Measurements from ENCODE around the gene HMX2. TPM values are rescaled to one million over a fixed set of nuclear protein-coding genes. Genes with fewer than 3 reads are reported as not detected.

HMX2 gene
- total and polyA plus RNA-seq, 8 donors = 0.14 to 0.25 (median 0.17) TPM; not detected in 4

DNA sequence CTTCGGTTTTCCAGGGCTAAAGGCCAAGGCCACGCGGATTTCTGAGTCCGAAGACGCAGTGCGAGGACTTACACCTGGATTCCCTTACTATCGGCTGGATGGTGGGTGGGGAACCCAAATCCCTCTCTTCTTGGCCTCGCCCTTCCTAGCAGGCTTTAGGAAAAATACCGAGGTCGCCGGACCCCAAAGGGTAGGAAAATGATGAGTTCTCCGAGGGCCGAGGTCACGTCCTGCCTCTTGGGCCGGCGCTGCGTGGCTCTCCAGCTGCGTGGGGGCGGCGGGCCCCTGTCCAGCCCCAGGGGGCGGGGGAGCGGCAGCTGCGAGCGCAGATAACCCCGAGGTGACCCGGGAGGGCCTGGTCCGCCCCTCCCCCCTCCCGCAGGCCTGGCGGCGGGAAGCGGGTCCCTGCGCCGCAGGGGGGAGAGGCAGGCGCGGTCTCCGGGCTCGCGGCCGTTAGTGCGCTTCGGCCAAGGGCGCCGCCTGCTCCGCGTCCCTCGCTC is 13.0 kb upstream of the HMX2 start:
- DNase-seq (peak in 1 of 6 donors; percentile 64), ATAC-seq (no peak), FAIRE-seq (no peak)
- Histone ChIP-seq H3K27ac (no peak overlapping the region), H3K27me3 (peaks cover 11 to 75% (median 36%) of the 10 kb centered on the region in 4 donors), H3K4me3 (peak overlapping the region in 1 of 4 donors; percentile 38), H3K4me1 (peaks cover 0 to 28% (median 11%) of the 10 kb centered on the region in 3 donors), H3K36me3 (no peaks in the 10 kb centered on the region), H3K9me3 (no peaks in the 10 kb centered on the region)
- intact Hi-C loops (cut with DNase I) = loop anchor here in 2 of 3 donors (5.0 to 10.0 kb wide), 3 partner anchors 250 to 430 kb away; no protein-coding TSS in a partner anchor
- 2 to 5% methylated on average over 38 to 46 of the region's 46 CpGs for WGBS, 2 donors
- TF ChIP-seq, protein P1, sequence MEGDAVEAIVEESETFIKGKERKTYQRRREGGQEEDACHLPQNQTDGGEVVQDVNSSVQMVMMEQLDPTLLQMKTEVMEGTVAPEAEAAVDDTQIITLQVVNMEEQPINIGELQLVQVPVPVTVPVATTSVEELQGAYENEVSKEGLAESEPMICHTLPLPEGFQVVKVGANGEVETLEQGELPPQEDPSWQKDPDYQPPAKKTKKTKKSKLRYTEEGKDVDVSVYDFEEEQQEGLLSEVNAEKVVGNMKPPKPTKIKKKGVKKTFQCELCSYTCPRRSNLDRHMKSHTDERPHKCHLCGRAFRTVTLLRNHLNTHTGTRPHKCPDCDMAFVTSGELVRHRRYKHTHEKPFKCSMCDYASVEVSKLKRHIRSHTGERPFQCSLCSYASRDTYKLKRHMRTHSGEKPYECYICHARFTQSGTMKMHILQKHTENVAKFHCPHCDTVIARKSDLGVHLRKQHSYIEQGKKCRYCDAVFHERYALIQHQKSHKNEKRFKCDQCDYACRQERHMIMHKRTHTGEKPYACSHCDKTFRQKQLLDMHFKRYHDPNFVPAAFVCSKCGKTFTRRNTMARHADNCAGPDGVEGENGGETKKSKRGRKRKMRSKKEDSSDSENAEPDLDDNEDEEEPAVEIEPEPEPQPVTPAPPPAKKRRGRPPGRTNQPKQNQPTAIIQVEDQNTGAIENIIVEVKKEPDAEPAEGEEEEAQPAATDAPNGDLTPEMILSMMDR (IDR thresholded peaks at IDR 0.05) = no peak

DNA sequence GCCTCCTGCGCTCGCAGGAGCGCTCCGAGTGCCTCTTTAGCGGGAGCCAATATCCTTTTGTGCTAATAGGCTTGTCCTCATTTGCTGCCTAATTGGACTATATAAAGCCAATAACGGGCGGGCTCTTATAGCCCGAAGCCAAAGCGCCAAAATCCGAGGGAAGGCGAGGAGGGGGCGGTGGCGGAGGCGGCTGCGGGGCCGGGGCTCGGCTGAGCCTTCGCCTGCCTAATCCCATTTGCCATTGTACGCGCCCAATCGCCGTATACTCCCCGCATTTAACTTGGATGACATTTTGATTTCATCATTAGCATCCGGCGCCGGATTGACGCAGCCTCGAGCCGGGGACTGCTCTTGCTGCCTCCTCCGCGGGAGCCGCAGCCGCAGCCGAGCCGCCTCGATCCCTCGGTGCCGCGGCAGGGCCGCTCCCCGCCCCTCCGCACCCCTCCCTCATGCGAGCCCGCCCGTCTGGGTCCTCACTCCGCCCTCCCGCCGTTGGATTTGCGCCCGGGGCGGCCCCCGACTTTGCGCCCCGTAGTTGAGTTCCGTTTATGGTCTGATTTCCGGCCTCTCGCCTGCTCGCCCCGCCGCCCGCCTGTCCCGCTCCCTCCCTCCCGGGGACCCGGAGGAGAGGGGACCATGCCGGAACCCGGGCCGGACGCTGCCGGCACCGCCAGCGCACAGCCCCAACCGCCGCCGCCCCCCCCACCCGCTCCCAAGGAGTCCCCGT is 12.4 kb upstream of the HMX2 start, which contains the start of gene HMX3:
Gene HMX3, plus strand, starts transcription at position 556 of the 727 bp plus-strand sequence. Its CDS starts 81 bp downstream, at position 637.
- no peak for ATAC-seq
- peaks cover 11 to 81% (median 38%) of the 10 kb centered on the region in 4 donors for H3K27me3 ChIP-seq
- TF ChIP-seq, protein P1 (IDR thresholded peaks at IDR 0.05) = no peak
- intact Hi-C loops (cut with DNase I) = loop anchor here in 2 of 3 donors (10.0 kb wide), 2 partner anchors 249 to 429 kb away; no protein-coding TSS in a partner anchor
- WGBS, 2 donors = 2 to 3% methylated on average over 59 to 76 of the region's 76 CpGs
- DNase-seq = no peak
- H3K9me3 ChIP-seq = no peaks in the 10 kb centered on the region
- FAIRE-seq = no peak
- no peaks in the 10 kb centered on the region for H3K36me3 ChIP-seq
- H3K27ac ChIP-seq = no peak within 1 kb of the TSS
- peak within 1 kb of the TSS in 2 of 4 donors; percentile 16 to 38 for H3K4me3 ChIP-seq
- H3K4me1 ChIP-seq = peaks cover 0 to 32% (median 11%) of the 10 kb centered on the region in 3 donors

DNA sequence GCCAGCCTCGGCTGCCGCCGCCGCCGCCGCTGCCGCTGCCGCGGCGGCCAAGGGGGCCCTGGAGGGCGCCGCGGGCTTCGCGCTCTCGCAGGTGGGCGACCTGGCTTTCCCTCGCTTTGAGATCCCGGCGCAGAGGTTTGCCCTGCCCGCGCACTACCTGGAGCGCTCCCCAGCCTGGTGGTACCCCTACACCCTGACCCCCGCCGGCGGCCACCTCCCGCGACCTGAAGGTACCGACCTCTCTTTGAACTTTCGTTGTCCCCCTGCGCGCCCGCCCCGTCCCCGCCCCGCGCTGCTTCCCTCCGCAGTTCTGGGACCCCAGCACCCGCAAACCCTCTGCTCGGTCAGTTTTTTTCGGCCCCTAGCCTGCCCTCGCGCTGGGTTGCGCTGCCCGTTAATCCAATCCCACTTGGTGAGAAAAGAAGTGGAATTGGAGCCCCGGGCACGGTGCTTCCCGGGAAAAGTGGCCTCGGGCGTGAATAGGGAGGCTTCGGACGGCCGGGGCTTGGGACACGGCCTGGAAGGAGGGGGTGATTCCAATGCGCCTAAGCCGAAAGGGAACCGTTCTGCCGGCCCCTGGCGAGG is 11.6 kb upstream of the HMX2 start:
- no peak overlapping the region for H3K27ac ChIP-seq
- DNase-seq = peak in 1 of 6 donors; percentile 81
- H3K4me3 ChIP-seq = peak overlapping the region in 2 of 4 donors; percentile 16 to 38
- 3% methylated on average over 49 to 59 of the region's 59 CpGs for WGBS, 2 donors
- no peak for FAIRE-seq
- no peaks in the 10 kb centered on the region for H3K9me3 ChIP-seq
- intact Hi-C loops (cut with DNase I) = loop anchor here in 2 of 3 donors (10.0 kb wide), 2 partner anchors 248 to 428 kb away; no protein-coding TSS in a partner anchor
- TF ChIP-seq, protein P1 (IDR thresholded peaks at IDR 0.05) = no peak
- H3K27me3 ChIP-seq = peaks cover 11 to 84% (median 35%) of the 10 kb centered on the region in 4 donors
- H3K36me3 ChIP-seq = no peaks in the 10 kb centered on the region
- ATAC-seq = no peak
- peaks cover 0 to 32% (median 11%) of the 10 kb centered on the region in 3 donors for H3K4me1 ChIP-seq

DNA sequence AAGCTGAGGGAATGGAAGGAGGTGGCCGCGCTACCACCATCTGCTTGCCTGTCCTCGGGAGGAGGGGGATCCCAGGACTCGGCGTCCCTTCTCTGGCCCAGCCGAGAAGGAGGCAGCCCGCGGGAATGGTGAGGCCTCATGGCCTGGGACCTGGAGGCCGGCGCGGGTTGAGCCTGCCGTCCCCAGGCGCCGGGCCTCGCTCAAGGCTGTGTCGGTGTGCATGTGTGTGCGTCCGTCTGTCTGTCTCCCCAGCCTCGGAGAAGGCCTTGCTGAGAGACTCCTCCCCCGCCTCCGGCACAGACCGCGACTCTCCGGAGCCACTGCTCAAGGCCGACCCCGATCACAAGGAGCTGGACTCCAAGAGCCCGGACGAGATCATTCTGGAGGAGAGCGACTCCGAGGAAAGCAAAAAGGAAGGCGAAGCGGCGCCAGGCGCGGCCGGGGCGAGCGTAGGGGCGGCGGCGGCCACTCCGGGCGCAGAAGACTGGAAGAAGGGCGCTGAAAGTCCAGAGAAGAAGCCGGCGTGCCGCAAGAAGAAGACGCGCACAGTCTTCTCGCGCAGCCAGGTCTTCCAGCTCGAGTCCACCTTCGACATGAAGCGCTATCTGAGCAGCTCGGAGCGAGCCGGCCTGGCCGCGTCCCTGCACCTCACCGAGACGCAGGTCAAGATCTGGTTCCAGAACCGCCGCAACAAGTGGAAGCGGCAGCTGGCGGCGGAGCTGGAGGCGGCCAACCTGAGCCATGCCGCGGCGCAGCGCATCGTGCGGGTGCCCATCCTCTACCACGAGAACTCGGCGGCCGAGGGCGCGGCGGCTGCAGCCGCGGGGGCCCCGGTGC is 10.9 kb upstream of the HMX2 start:
- Histone ChIP-seq H3K4me1 (peaks cover 0 to 32% (median 11%) of the 10 kb centered on the region in 3 donors), H3K36me3 (no peaks in the 10 kb centered on the region), H3K9me3 (no peaks in the 10 kb centered on the region), H3K4me3 (peak overlapping the region in 1 of 4 donors; percentile 38), H3K27ac (no peak overlapping the region), H3K27me3 (peaks cover 11 to 83% (median 36%) of the 10 kb centered on the region in 4 donors)
- intact Hi-C loops (cut with DNase I) = loop anchor here in 2 of 3 donors (10.0 kb wide), 2 partner anchors 248 to 428 kb away; no protein-coding TSS in a partner anchor
- TF ChIP-seq, protein P1 (IDR thresholded peaks at IDR 0.05) = no peak
- peak in 1 of 6 donors; percentile 71 for DNase-seq
- no peak for FAIRE-seq
- 3 to 4% methylated on average over 68 to 83 of the region's 83 CpGs for WGBS, 2 donors
- no peak for ATAC-seq

All from pancreas (tissue), 10 donors.